Heart left ventricle (tissue), 16 donors: Measurements from ENCODE around the gene DYNC1LI1. TPM values are rescaled to one million over a fixed set of nuclear protein-coding genes. Genes with fewer than 3 reads are reported as not detected.
A peak's percentile ranks its signal among the peaks of the same experiment; 100 is the strongest.

ENCODE experiments used
- ATAC-seq, 4 donors: fragments of 200-7000 bp; cut with Tn5 transposase; one replicate each; pipeline ENCODE4 v1.9.1; 2020 to 2022; ENCODE audit warnings: moderate library complexity in 4 of 4, mild to moderate bottlenecking in 3 of 4, moderate number of reproducible peaks in 1 of 4
- DNase-seq, 5 donors: peaks; one replicate each; pipeline ENCODE4 v3.0.0-alpha.2; 2020
- H3K27ac ChIP-seq, 12 donors: fragments of 200-600 bp; sonication (generic) in 4 of 12; one replicate each; pipeline versions ENCODE4 v1.5.0 to v1.8.0; 2016 to 2022; ENCODE audit warnings: mild to moderate bottlenecking in 2 of 12
- H3K27me3 ChIP-seq, 9 donors: fragments of 200-600 bp; sonication (generic) in 2 of 9; one replicate each; pipeline versions ENCODE4 v1.5.1 to v1.8.0; 2016 to 2022; ENCODE audit warnings: mild to moderate bottlenecking in 3 of 9
- H3K36me3 ChIP-seq, 9 donors: fragments of 200-600 bp; sonication (generic) in 2 of 9; one replicate each; pipeline versions ENCODE4 v1.5.0 to v1.8.0; 2018 to 2022; ENCODE audit warnings: mild to moderate bottlenecking in 2 of 9
- H3K4me1 ChIP-seq, 12 donors: fragments of 200-600 bp; sonication (generic) in 4 of 12; one replicate each; pipeline versions ENCODE4 v1.5.0 to v1.8.0; 2016 to 2022; ENCODE audit warnings: mild to moderate bottlenecking in 3 of 12
- H3K4me3 ChIP-seq, 12 donors: fragments of 200-600 bp; sonication (generic) in 4 of 12; one replicate each; pipeline versions ENCODE4 v1.5.0 to v1.8.0; 2017 to 2022; ENCODE audit warnings: mild to moderate bottlenecking in 9 of 12, moderate library complexity in 4 of 12
- H3K9me3 ChIP-seq, 12 donors: fragments of 200-600 bp; sonication (generic) in 4 of 12; one replicate each; pipeline versions ENCODE4 v1.5.0 to v1.8.0; 2016 to 2022; ENCODE audit warnings: mild to moderate bottlenecking in 1 of 12
- POLR2A ChIP-seq, 2 donors: fragments of 450-650 bp; IDR thresholded peaks; one replicate each; pipeline ENCODE4 v1.6.1; 2017; ENCODE audit warnings: antibody characterized with exemption in 2 of 2, mild to moderate bottlenecking in 2 of 2, moderate library complexity in 2 of 2
- WGBS, 4 donors: extraction: QIAGEN DNeasy Blood & Tissue Kit in 2 of 4; methylation state at CpG; one replicate each; pipeline versions ENCODE4 v1.1.5 to v1.1.7; 2013 to 2018; 5-methylcytosine and 5-hydroxymethylcytosine counted together
- intact Hi-C, 10 donors: fragments of 100-400 bp; cut with DNase I; formaldehyde crosslinking; loops; one replicate each; pipeline versions ENCODE4 v1.11.1 to v1.14.2; 2022
- long read RNA-seq, 3 donors: library from polyadenylated mRNA; unstranded; transcript quantifications; one replicate each; pipeline ENCODE4 v2.0.0, GENCODE V29; 2020 to 2021
- polyA plus RNA-seq, 2 donors: library from polyadenylated mRNA; stranded (reverse); fragments of 200-250 nt; gene quantifications; one replicate each; pipeline ENCODE4 v1.2.3, GENCODE V29; 2013
- total RNA-seq, 9 donors: library from RNA; depleted of rRNA in 2 of 9; stranded (reverse); fragments of >200 nt in 2 of 9; fragmentation: NEBNext Ultra II Directional in 3 of 9; extraction: Animal tissue kit (Norgen Biotek cat#: 25700) in 3 of 9; gene quantifications; one replicate each; pipeline versions ENCODE4 v1.1.0 to v1.2.4, GENCODE V29; 2016 to 2023
- TF ChIP-seq, protein P1 (sequence below), 12 donors: fragments of 200-600 bp; sonication (generic) in 4 of 12; IDR thresholded peaks; one replicate each; pipeline versions ENCODE4 v1.5.0 to v1.8.0; 2018 to 2022; ENCODE audit warnings: antibody characterized with exemption in 12 of 12, mild to moderate bottlenecking in 5 of 12
- donor health status: ischemic (EF 13 %, LVEDD 7.1; RV severe dilation, severe dysfunction).
- donor health status: healthy with polysubstance abuse.
- donor health status: DM: no; HTN: yes; CAD: no.
- donor health status: DM: no; HTN: no; CAD: no.
- donor health status: ischemic (EF 25% LVEDD 6.9; RV normal size, moderate dysfunction).
- donor health status: ischemic (EF 25% LVEDD 5.7; RV mildly dilated, moderate dysfunction).
- donor health status: healthy.
- donor health status: DM: yes; HTN: yes; CAD: no.
- donor health status: ischemic (EF 35%, LVEDD 5.7; RV mildly dilated, moderate dysfunction).
- donor health status: nonischemic (EF 11% LVEDD 7.7; RV severe dilation, severe dysfunction).
- donor health status: DM: yes; HTN: yes; CAD: no.
- donor health status: PGD.
- donor health status: ischemic (EF 29% LVEDD 5.4; RV normal size, mild dysfunction).
- donor health status: nonischemic (EF 23%, LVEDD 6.1; RV moderate dilation, normal function).

The DYNC1LI1 gene
- 10 to 100 TPM; 40.8 to 65.0 (median 55.9) TPM for total RNA-seq
- polyA plus RNA-seq: 10 to 100 TPM; 28.8 to 64.3 TPM
- long read RNA-seq, donor 1, transcript DYNC1LI1-201 (13 exons, 2,504 nt): major isoform, 109 of 120 reads
- long read RNA-seq, donor 1, partial matches to known transcripts: 5 of 120 reads
- long read RNA-seq, donor 1, other reads (novel, unspliced or antisense): 5 of 120 reads
- long read RNA-seq, donor 2, transcript DYNC1LI1-201 (13 exons, 2,504 nt): major isoform, 314 of 337 reads
- long read RNA-seq, donor 2, partial matches to known transcripts: 14 of 337 reads
- long read RNA-seq, donor 2, other reads (novel, unspliced or antisense): 8 of 337 reads
- long read RNA-seq, donor 3, transcript DYNC1LI1-201 (13 exons, 2,504 nt): major isoform, 99 of 111 reads
- long read RNA-seq, donor 3, partial matches to known transcripts: 8 of 111 reads
- long read RNA-seq, donor 3, other reads (novel, unspliced or antisense): 4 of 111 reads

DNA sequence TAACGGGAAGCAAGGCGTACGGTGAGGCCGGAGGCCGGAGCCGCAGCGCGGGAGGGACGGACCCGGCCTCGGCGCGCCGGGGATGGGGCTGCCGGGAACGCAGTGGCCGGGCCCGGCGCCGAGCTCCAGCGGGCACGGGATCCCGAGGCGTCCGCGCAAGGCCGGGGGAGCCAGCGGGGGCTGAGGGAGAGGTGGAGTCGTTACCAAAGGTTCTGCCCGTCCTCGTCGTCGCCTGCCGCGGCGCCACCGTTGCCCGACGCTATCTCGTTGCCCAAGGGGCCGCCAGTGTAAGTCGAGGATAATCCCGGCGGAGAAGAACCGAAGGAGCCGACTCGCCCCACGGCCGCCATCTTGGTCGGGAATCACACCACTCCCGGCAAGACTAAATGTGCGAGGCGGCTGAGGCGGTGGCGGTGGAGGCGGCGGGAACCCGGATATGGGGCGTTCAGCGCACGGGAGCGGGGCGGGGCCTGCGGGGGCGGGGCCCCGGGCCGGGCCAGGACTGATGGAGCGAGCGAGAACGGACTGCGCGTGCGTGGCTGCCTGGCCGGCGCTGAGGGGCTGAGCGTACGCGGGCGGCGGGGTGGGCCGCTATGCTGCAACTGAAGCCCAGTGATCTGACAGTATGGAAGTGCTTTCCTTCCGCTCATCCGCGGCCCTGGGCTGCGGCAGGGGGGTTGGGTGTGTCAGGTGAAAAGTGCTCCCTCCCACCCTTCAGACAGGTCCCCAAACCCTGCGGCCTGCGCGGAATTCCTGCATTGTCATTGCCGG is at the start of gene DYNC1LI1:
TSS of gene DYNC1LI1 (minus strand) at position 438 of the 771 bp plus-strand sequence. CDS start at position 350, 88 bp downstream.
- no peaks in the 10 kb centered on the region for H3K27me3 ChIP-seq
- intact Hi-C loops: loop anchor here in 6 of 10 donors (5.0 to 10.0 kb wide), 4 partner anchors 56 to 66 kb away; partner anchors contain the start of gene CMTM6 (in 3 of the 6)
- 0% methylated on average over 48 to 89 of the region's 89 CpGs for WGBS, 4 donors
- peak within 1 kb of the TSS; percentile 84 to 99 (median 98) for H3K27ac ChIP-seq
- H3K4me1 ChIP-seq: peaks cover 4 to 46% (median 32%) of the 10 kb centered on the region in 12 donors
- H3K9me3 ChIP-seq: no peaks in the 10 kb centered on the region
- H3K4me3 ChIP-seq: peak within 1 kb of the TSS; percentile 65 to 99 (median 86)
- peak; percentile 96 to 98 (median 98) for ATAC-seq
- peaks cover 0 to 12% (median 6%) of the 10 kb centered on the region in 9 donors for H3K36me3 ChIP-seq
- TF ChIP-seq, protein P1, sequence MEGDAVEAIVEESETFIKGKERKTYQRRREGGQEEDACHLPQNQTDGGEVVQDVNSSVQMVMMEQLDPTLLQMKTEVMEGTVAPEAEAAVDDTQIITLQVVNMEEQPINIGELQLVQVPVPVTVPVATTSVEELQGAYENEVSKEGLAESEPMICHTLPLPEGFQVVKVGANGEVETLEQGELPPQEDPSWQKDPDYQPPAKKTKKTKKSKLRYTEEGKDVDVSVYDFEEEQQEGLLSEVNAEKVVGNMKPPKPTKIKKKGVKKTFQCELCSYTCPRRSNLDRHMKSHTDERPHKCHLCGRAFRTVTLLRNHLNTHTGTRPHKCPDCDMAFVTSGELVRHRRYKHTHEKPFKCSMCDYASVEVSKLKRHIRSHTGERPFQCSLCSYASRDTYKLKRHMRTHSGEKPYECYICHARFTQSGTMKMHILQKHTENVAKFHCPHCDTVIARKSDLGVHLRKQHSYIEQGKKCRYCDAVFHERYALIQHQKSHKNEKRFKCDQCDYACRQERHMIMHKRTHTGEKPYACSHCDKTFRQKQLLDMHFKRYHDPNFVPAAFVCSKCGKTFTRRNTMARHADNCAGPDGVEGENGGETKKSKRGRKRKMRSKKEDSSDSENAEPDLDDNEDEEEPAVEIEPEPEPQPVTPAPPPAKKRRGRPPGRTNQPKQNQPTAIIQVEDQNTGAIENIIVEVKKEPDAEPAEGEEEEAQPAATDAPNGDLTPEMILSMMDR (IDR thresholded peaks at IDR 0.05): no peak
- peak; percentile 26 to 85 for TF ChIP-seq POLR2A (IDR thresholded peaks at IDR 0.05)
- peak; percentile 96 to 98 (median 97) for DNase-seq

DNA sequence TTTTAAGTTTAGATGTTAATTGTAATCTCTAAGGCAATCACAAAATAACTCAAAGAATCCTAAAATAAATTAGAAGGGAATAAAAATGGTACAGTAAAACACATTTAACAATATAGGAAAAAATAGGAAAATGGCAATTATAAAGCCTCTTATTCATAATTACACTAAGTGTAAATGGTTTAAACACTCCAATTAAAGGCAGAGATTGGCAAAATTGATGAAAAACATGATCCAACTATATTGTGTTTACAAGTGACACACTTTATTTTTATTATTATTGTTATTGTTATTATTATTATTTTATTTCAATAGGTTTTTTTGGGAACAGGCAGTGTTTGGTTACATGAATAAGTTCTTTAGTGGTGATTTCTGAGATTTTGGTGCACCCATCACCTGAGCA is 48.7 kb upstream of the DYNC1LI1 start:
- TF ChIP-seq POLR2A (IDR thresholded peaks at IDR 0.05): no peak

DNA sequence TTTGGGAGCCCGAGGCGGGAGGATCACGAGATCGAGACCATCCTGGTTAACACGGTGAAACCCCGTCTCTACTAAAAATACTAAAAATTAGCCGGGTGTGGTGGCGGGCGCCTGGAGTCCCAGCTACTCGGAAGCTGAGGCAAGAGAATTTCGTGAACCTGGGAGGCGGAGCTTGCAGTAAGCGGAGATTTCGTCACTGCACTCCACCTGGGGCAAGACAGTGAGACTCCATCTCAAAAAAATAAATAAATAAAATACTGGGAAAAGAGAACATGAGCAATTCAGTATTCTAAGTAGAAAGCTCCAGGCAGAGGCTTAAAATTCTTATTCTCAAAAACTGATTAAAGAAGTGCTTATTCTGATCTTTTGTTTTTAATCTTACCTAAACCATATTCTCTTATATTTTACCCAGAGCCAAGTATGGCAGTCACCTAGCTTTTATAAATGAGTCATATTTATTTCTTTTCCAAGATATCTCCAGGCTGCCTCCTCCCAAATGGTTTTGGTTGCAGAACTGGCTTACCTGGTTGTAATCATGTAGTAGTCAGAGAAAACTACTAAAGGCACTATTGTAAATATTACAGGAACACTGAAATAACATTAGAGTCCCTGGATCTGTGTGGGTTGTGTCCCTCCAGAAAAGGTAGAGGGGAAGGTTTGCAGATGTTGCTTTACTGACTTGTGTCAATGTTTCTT is 45.8 kb upstream of the DYNC1LI1 start:
- WGBS, 4 donors: 90 to 98% (median 96%) methylated on average over 14 of the region's 14 CpGs
- H3K27me3 ChIP-seq: no peaks in the 10 kb centered on the region
- H3K4me1 ChIP-seq: peaks cover 0 to 17% (median 0%) of the 10 kb centered on the region in 12 donors
- TF ChIP-seq POLR2A (IDR thresholded peaks at IDR 0.05): no peak
- TF ChIP-seq, protein P1 (IDR thresholded peaks at IDR 0.05): no peak
- intact Hi-C loops: no loop called here
- peaks cover 0 to 21% (median 0%) of the 10 kb centered on the region in 12 donors for H3K9me3 ChIP-seq
- ATAC-seq: no peak
- H3K4me3 ChIP-seq: no peak overlapping the region
- no peaks in the 10 kb centered on the region for H3K36me3 ChIP-seq
- no peak overlapping the region for H3K27ac ChIP-seq
- DNase-seq: no peak

More for the DNA sequence above, 48.7 kb upstream of the DYNC1LI1 start:
- H3K9me3 ChIP-seq: peaks cover 0 to 21% (median 0%) of the 10 kb centered on the region in 12 donors
- intact Hi-C loops: no loop called here
- H3K27ac ChIP-seq: no peak overlapping the region
- DNase-seq: no peak
- H3K4me3 ChIP-seq: no peak overlapping the region
- H3K36me3 ChIP-seq: no peaks in the 10 kb centered on the region
- no peaks in the 10 kb centered on the region for H3K27me3 ChIP-seq
- no peak for ATAC-seq
- peaks cover 0 to 4% (median 0%) of the 10 kb centered on the region in 12 donors for H3K4me1 ChIP-seq

DNA sequence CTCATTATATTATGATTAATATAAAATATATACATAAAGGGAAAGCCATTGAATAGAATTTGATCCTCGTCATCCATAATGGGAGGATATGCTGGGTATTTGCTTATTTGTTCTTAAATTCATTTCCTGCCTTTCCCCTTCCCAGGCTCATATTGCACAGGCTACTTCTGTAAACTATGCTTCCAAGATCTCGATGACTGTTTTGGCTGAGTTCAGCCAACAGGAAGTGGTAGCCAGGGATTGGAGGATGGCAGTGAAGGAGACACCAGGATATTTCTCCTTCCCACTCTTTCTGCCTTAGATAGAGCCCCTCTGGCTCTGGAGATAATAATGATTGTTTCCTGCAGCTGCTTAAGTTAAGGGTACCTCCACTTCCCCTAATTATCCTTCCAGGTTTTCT is 44.3 kb upstream of the DYNC1LI1 start:
- H3K36me3 ChIP-seq: no peaks in the 10 kb centered on the region
- H3K27ac ChIP-seq: no peak overlapping the region
- ATAC-seq (peak in 1 of 4 donors; percentile 52), DNase-seq (no peak)
- whole genome bisulfite sequencing, 4 donors: 28 to 55% (median 37%) methylated on average over 2 of the region's 2 CpGs
- intact Hi-C loops: no loop called here
- peaks cover 0 to 17% (median 0%) of the 10 kb centered on the region in 12 donors for H3K4me1 ChIP-seq
- peaks cover 0 to 17% (median 0%) of the 10 kb centered on the region in 12 donors for H3K9me3 ChIP-seq
- H3K27me3 ChIP-seq: no peaks in the 10 kb centered on the region
- H3K4me3 ChIP-seq: no peak overlapping the region
- TF ChIP-seq, protein P1 (IDR thresholded peaks at IDR 0.05): no peak
- no peak for TF ChIP-seq POLR2A (IDR thresholded peaks at IDR 0.05)
